ACC112 (cell line): ENCODE measurements around the gene LRBA.

Experiments
- H2AFZ ChIP-seq: fragments of 200-600 bp; sonication (generic); one replicate; pipeline ENCODE4 v1.6.0; 2017; ENCODE audit warnings: antibody characterized with exemption, low read length; ENCODE audit not compliant: unreplicated experiment
- H3K27ac ChIP-seq: fragments of 200-600 bp; sonication (generic); 2 replicates; pipeline ENCODE4 v1.5.1; 2014; ENCODE audit warnings: low read depth, mild to moderate bottlenecking, antibody characterized with exemption, low read length, moderate library complexity
- H3K27me3 ChIP-seq: fragments of 200-600 bp; sonication (generic); 2 replicates; pipeline ENCODE4 v1.6.1; 2014; ENCODE audit warnings: mild to moderate bottlenecking, antibody characterized with exemption, low read length, moderate library complexity, mixed read lengths; ENCODE audit not compliant: insufficient read depth
- H3K36me3 ChIP-seq: fragments of 200-600 bp; sonication (generic); 2 replicates; pipeline ENCODE4 v1.6.1; 2016; ENCODE audit warnings: mild to moderate bottlenecking, antibody characterized with exemption, low read length, moderate library complexity, mixed read lengths; ENCODE audit not compliant: insufficient read depth
- H3K4me1 ChIP-seq: fragments of 200-600 bp; sonication (generic); one replicate; pipeline ENCODE4 v1.6.1; 2016; ENCODE audit warnings: low read length, mixed read lengths; ENCODE audit not compliant: insufficient read depth, unreplicated experiment, control insufficient read depth
- H3K4me3 ChIP-seq: fragments of 200-600 bp; sonication (generic); 2 replicates; pipeline ENCODE4 v1.5.1; 2014; ENCODE audit warnings: mild to moderate bottlenecking, low read depth, low read length
- H3K79me2 ChIP-seq: fragments of 200-600 bp; sonication (generic); one replicate; pipeline ENCODE4 v1.6.0; 2016; ENCODE audit warnings: low read length; ENCODE audit not compliant: control insufficient read depth, unreplicated experiment, insufficient read depth

The LRBA gene

DNA sequence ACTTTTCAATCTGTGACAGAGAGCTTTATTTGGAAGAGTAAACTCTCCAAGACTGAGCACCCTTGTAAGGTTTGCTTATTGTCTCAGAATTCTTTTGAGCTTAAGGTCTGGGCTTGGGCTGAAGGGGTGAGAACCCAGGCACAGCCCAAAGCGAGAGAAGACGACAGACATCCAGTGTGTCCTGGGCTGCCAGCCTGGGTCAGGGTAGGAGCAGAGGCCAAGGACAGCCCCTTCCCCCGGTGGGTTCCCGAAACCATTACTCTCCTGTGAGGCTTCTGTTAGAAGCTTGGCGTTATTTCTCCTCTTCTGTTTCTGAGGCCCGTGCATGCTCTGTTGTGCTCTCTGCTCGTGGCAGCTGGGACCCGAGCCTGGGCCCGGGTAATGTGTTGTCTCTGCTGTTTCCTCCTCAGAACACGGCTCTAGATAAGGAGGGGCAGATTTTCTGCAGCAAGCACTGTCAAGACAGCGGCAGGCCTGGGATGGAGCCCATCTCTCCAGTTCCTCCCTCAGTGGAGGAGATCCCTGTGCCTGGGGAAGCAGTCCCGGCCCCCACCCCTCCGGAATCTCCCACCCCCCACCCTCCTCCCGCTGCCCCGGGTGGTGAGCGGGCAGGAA is 759.4 kb downstream of the LRBA start:
- H3K36me3 ChIP-seq = no peaks in the 10 kb centered on the region
- H3K27me3 ChIP-seq = no peaks in the 10 kb centered on the region
- H3K79me2 ChIP-seq = no peaks in the 10 kb centered on the region
- no peak overlapping the region for H2AFZ ChIP-seq
- no peaks in the 10 kb centered on the region for H3K4me1 ChIP-seq
- no peak overlapping the region for H3K4me3 ChIP-seq
- no peak overlapping the region for H3K27ac ChIP-seq

GRCh38 chr4:150253965-150254630 is 761.0 kb downstream of the LRBA start:
- Histone ChIP-seq H3K27ac (no peak overlapping the region), H2AFZ (no peak overlapping the region), H3K4me1 (no peaks in the 10 kb centered on the region), H3K4me3 (no peak overlapping the region), H3K27me3 (no peaks in the 10 kb centered on the region), H3K79me2 (no peaks in the 10 kb centered on the region), H3K36me3 (no peaks in the 10 kb centered on the region)

- no peaks in the 10 kb centered on the region for H3K27me3 ChIP-seq
- no peaks in the 10 kb centered on the region for H3K79me2 ChIP-seq
- H3K4me1 ChIP-seq = no peaks in the 10 kb centered on the region
- H3K4me3 ChIP-seq = no peak overlapping the region
- H2AFZ ChIP-seq = no peak overlapping the region
- no peak overlapping the region for H3K27ac ChIP-seq
- no peaks in the 10 kb centered on the region for H3K36me3 ChIP-seq
These were observed 761.7 kb downstream of the LRBA start for GRCh38 chr4:150253416-150253815.

DNA sequence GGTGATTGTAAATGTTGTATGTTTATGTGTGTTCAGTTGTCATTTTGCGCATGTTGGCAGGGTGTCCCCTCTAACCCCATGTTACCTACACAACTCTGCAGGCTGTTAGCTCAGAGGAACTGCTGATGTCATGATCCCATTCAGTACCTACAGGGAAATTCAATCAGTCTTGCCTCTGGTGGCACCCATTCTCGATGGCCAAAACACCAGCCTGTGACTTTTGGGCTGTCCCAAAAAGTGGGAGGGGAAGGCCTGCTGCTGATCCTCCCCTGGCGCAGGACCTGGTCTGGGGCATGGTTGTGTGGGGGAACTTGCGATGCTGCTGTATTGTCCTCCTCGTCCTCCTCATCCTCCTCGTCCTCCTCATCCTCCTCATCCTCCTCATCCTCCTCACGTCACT is 762.3 kb downstream of the LRBA start:
- no peak overlapping the region for H3K4me3 ChIP-seq
- no peak overlapping the region for H3K27ac ChIP-seq
- no peaks in the 10 kb centered on the region for H3K27me3 ChIP-seq
- no peaks in the 10 kb centered on the region for H3K79me2 ChIP-seq
- H3K36me3 ChIP-seq = no peaks in the 10 kb centered on the region
- no peaks in the 10 kb centered on the region for H3K4me1 ChIP-seq
- no peak overlapping the region for H2AFZ ChIP-seq

- Histone ChIP-seq H3K4me3 (no peak overlapping the region), H3K79me2 (no peaks in the 10 kb centered on the region), H3K27me3 (no peaks in the 10 kb centered on the region), H3K4me1 (no peaks in the 10 kb centered on the region), H3K27ac (no peak overlapping the region), H3K36me3 (no peaks in the 10 kb centered on the region), H2AFZ (no peak overlapping the region)
These were observed 762.8 kb downstream of the LRBA start for GRCh38 chr4:150252306-150252705.

- Histone ChIP-seq H3K27me3 (no peaks in the 10 kb centered on the region), H3K4me1 (no peaks in the 10 kb centered on the region), H3K36me3 (no peaks in the 10 kb centered on the region), H3K4me3 (no peak overlapping the region), H3K79me2 (no peaks in the 10 kb centered on the region), H2AFZ (no peak overlapping the region), H3K27ac (no peak overlapping the region)
These were observed 763.3 kb downstream of the LRBA start for GRCh38 chr4:150251752-150252190.

- H3K79me2 ChIP-seq = no peaks in the 10 kb centered on the region
These were observed 764.0 kb downstream of the LRBA start for GRCh38 chr4:150250998-150251651.

GRCh38 chr4:150250293-150250997 is 764.6 kb downstream of the LRBA start:
- Histone ChIP-seq H3K4me1 (no peaks in the 10 kb centered on the region), H3K79me2 (no peaks in the 10 kb centered on the region), H3K27ac (no peak overlapping the region), H3K36me3 (no peaks in the 10 kb centered on the region), H2AFZ (no peak overlapping the region), H3K27me3 (no peaks in the 10 kb centered on the region), H3K4me3 (no peak overlapping the region)

More at GRCh38 chr4:150250998-150251651, 764.0 kb downstream of the LRBA start:
- no peak overlapping the region for H2AFZ ChIP-seq
- no peaks in the 10 kb centered on the region for H3K4me1 ChIP-seq
- H3K36me3 ChIP-seq = no peaks in the 10 kb centered on the region
- H3K4me3 ChIP-seq = no peak overlapping the region
- no peak overlapping the region for H3K27ac ChIP-seq
- no peaks in the 10 kb centered on the region for H3K27me3 ChIP-seq

- no peaks in the 10 kb centered on the region for H3K27me3 ChIP-seq
- peaks cover 7% of the 10 kb centered on the region for H3K4me1 ChIP-seq
- no peak overlapping the region for H3K27ac ChIP-seq
- H2AFZ ChIP-seq = no peak overlapping the region
- no peaks in the 10 kb centered on the region for H3K79me2 ChIP-seq
- H3K4me3 ChIP-seq = no peak overlapping the region
- no peaks in the 10 kb centered on the region for H3K36me3 ChIP-seq
These were observed 766.9 kb downstream of the LRBA start for GRCh38 chr4:150248181-150248580.

GRCh38 chr4:150247184-150247583 is 767.9 kb downstream of the LRBA start:
- H2AFZ ChIP-seq = no peak overlapping the region
- H3K27me3 ChIP-seq = no peaks in the 10 kb centered on the region
- H3K27ac ChIP-seq = no peak overlapping the region
- H3K4me3 ChIP-seq = no peak overlapping the region
- H3K4me1 ChIP-seq = peaks cover 7% of the 10 kb centered on the region
- H3K36me3 ChIP-seq = no peaks in the 10 kb centered on the region
- H3K79me2 ChIP-seq = no peaks in the 10 kb centered on the region
